Measurements from ENCODE around the gene CRADD.

CRADD gene

DNA sequence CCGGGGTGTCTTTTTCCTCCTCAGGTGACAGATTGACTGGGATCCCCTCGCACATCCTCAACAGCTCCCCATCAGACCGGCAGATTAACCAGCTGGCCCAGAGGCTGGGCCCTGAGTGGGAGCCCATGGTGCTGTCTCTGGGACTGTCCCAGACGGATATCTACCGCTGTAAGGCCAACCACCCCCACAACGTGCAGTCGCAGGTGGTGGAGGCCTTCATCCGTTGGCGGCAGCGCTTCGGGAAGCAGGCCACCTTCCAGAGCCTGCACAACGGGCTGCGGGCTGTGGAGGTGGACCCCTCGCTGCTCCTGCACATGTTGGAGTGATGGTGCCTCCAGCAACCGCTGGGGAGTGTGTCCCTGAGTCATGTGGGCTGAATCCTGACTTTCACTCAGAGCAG, 172.8 kb downstream of the CRADD start:
- Histone ChIP-seq H3K27me3 (ENCODE audit: insufficient read depth, low read length) (no peaks in the 10 kb centered on the region), H3K9me3 (ENCODE audit: insufficient read depth, low read depth, low read length) (no peaks in the 10 kb centered on the region), H3K9ac (ENCODE audit: low read depth, low read length) (no peak overlapping the region), H3K4me3 (ENCODE audit: low read length) (no peak overlapping the region), H3K27ac (ENCODE audit: low read depth, low read length) (no peak overlapping the region), H3K4me1 (ENCODE audit: insufficient read depth, low read length) (peaks cover 8% of the 10 kb centered on the region; the same call in 1 of the 2 replicates), H3K36me3 (ENCODE audit: insufficient read depth, low read length) (no peaks in the 10 kb centered on the region)
- WGBS: 97% methylated on average over 15 of the region's 15 CpGs

DNA sequence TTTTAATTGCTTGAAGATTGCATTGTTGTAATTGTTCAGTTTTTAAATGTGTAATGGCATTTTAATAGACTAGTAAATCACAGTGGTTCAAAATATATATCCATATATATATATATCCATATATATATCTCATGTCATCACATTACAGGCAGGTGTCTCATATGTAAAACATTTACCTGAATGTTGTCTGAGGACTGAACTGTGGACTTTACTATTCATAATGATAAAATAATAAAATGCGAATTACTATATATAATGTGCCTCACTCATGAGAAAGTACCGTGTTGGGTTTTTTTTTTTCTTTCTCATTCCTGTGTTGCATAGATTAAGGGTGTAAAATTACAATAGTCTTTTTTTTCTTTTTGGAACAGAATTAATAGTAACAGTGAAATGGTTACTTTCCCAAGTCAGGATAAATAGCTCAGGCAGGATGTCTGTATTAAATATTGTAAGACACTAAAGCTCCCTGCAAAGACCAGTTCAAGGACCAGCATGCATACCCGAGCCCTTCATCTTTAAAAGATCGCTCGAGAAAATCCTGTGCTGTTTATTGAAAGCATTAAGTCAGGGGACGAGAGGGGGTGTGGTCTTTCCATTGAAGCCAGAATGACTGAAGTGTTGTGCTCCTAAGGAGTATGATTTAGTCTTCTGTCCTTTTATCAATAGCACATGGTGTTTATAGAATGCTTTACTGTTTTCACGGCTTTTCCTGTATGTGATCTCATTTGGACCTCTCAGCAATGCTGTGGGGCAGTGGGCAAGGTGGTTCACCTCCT, 173.5 kb downstream of the CRADD start:
- WGBS: 89% methylated on average over 6 of the region's 7 CpGs
- Histone ChIP-seq H3K4me1 (ENCODE audit: insufficient read depth, low read length) (peaks cover 8% of the 10 kb centered on the region; the same call in 1 of the 2 replicates), H3K9ac (ENCODE audit: low read depth, low read length) (no peak overlapping the region), H3K27ac (ENCODE audit: low read depth, low read length) (no peak overlapping the region), H3K9me3 (ENCODE audit: insufficient read depth, low read depth, low read length) (no peaks in the 10 kb centered on the region), H3K4me3 (ENCODE audit: low read length) (no peak overlapping the region), H3K27me3 (ENCODE audit: insufficient read depth, low read length) (no peaks in the 10 kb centered on the region), H3K36me3 (ENCODE audit: insufficient read depth, low read length) (no peaks in the 10 kb centered on the region)

DNA sequence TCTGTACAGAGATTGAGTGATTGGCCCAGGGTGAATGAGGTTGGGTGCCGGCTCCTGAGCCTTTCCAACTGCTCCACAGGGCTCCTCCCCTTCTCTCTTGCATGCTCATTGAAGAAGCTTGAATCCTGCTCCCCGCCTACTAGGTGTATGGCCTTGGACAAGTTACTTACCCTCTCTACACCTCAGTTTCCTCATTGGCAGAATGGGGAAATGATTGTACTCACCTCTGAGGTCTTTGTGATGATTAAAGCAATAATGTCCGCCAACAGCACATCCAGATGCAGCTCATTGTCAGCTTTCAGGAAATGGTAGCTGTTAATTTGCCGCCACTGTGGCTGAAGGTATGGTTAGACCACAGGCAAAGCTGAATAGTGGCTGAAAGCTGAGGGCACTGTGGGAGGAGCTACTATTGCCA, 174.1 kb downstream of the CRADD start:
- 94% methylated on average over 4 of the region's 4 CpGs for WGBS
- H3K9ac ChIP-seq (ENCODE audit: low read depth, low read length): no peak overlapping the region
- H3K27ac ChIP-seq (ENCODE audit: low read depth, low read length): no peak overlapping the region
- no peaks in the 10 kb centered on the region for H3K9me3 ChIP-seq (ENCODE audit: insufficient read depth, low read depth, low read length)
- peaks cover 8% of the 10 kb centered on the region; the same call in 1 of the 2 replicates for H3K4me1 ChIP-seq (ENCODE audit: insufficient read depth, low read length)
- H3K4me3 ChIP-seq (ENCODE audit: low read length): no peak overlapping the region
- no peaks in the 10 kb centered on the region for H3K27me3 ChIP-seq (ENCODE audit: insufficient read depth, low read length)
- H3K36me3 ChIP-seq (ENCODE audit: insufficient read depth, low read length): no peaks in the 10 kb centered on the region

GRCh38 chr12:93852173-93852591, 175.0 kb downstream of the CRADD start:
- no peaks in the 10 kb centered on the region for H3K27me3 ChIP-seq (ENCODE audit: insufficient read depth, low read length)
- H3K9ac ChIP-seq (ENCODE audit: low read depth, low read length): no peak overlapping the region
- H3K4me3 ChIP-seq (ENCODE audit: low read length): no peak overlapping the region
- WGBS: 81% methylated on average over 8 of the region's 8 CpGs
- H3K4me1 ChIP-seq (ENCODE audit: insufficient read depth, low read length): peaks cover 8% of the 10 kb centered on the region; the same call in 1 of the 2 replicates
- H3K27ac ChIP-seq (ENCODE audit: low read depth, low read length): no peak overlapping the region
- no peaks in the 10 kb centered on the region for H3K9me3 ChIP-seq (ENCODE audit: insufficient read depth, low read depth, low read length)
- H3K36me3 ChIP-seq (ENCODE audit: insufficient read depth, low read length): no peaks in the 10 kb centered on the region

DNA sequence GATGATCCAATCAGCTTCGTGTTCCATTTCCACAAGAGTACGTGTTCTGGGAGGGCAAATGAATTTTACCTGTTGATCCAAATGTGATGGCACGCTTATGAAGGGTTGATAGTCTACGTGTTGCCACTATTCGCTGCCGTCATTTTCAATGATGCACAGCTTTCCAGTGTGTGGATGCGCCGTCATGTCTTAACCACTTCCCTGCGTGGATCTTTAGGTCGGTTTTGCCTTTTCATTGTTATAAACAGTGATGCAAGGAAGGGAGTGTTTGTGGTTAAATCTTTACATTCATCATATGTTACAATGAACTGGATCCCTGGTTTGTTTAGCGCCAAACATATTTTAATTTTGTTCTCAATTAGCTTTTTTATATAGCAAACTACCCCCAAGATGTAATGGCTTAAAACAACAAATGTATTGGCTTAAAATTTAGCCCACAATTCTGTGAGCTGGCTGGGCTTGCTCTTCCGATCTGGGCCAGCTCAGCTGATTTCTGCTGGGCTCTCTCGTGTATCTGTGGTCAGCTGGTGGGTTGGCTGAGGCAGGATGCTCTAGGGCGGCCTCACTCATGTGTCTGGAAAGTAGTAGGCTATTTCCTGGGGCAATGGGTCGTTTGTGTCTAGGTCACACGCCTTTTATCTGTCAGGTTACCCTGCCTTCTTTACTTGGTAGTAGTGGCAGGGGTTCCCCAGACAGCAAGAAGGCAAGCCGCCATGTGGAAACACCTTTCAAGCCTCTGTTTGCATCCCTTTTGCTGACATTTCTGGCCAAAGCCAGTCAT, 176.7 kb downstream of the CRADD start:
- H3K4me3 ChIP-seq (ENCODE audit: low read length): no peak overlapping the region
- no peak overlapping the region for H3K27ac ChIP-seq (ENCODE audit: low read depth, low read length)
- no peaks in the 10 kb centered on the region for H3K9me3 ChIP-seq (ENCODE audit: insufficient read depth, low read depth, low read length)
- WGBS: 90% methylated on average over 15 of the region's 17 CpGs
- H3K4me1 ChIP-seq (ENCODE audit: insufficient read depth, low read length): peaks cover 17% of the 10 kb centered on the region; the same call in 1 of the 2 replicates
- H3K36me3 ChIP-seq (ENCODE audit: insufficient read depth, low read length): no peaks in the 10 kb centered on the region
- no peaks in the 10 kb centered on the region for H3K27me3 ChIP-seq (ENCODE audit: insufficient read depth, low read length)
- no peak overlapping the region for H3K9ac ChIP-seq (ENCODE audit: low read depth, low read length)

DNA sequence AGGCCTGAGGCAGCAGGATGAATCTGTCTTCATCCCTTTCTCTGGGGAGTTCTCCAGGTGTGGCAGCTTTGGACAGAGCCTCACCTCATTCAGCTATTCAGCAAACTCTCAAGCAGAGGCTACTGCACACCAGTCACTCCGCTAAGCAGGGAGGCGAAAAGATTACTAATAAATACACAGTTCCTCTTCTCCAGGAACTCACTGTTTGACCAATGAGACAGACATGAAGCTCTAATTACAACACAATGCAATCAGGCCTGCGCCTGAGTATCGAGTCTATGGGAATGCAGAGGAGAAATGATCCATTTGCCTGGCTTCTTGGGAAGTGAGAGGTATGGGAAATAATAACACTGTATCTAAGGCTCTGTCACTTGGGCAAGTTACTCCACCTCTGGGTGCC, 178.1 kb downstream of the CRADD start:
- H3K9ac ChIP-seq (ENCODE audit: low read depth, low read length): no peak overlapping the region
- H3K36me3 ChIP-seq (ENCODE audit: insufficient read depth, low read length): no peaks in the 10 kb centered on the region
- H3K27ac ChIP-seq (ENCODE audit: low read depth, low read length): no peak overlapping the region
- H3K4me3 ChIP-seq (ENCODE audit: low read length): no peak overlapping the region
- no peaks in the 10 kb centered on the region for H3K27me3 ChIP-seq (ENCODE audit: insufficient read depth, low read length)
- WGBS: over 99% methylated on average over 4 of the region's 4 CpGs
- no peaks in the 10 kb centered on the region for H3K9me3 ChIP-seq (ENCODE audit: insufficient read depth, low read depth, low read length)
- peaks cover 17% of the 10 kb centered on the region; the same call in 1 of the 2 replicates for H3K4me1 ChIP-seq (ENCODE audit: insufficient read depth, low read length)

- H3K36me3 ChIP-seq (ENCODE audit: insufficient read depth, low read length): no peaks in the 10 kb centered on the region
- no peak overlapping the region for H3K4me3 ChIP-seq (ENCODE audit: low read length)
- H3K27me3 ChIP-seq (ENCODE audit: insufficient read depth, low read length): no peaks in the 10 kb centered on the region
- H3K9ac ChIP-seq (ENCODE audit: low read depth, low read length): no peak overlapping the region
- H3K4me1 ChIP-seq (ENCODE audit: insufficient read depth, low read length): peaks cover 17% of the 10 kb centered on the region; the same call in 1 of the 2 replicates
- H3K9me3 ChIP-seq (ENCODE audit: insufficient read depth, low read depth, low read length): no peaks in the 10 kb centered on the region
- no peak overlapping the region for H3K27ac ChIP-seq (ENCODE audit: low read depth, low read length)
These were observed 179.4 kb downstream of the CRADD start for GRCh38 chr12:93856611-93857010.

DNA sequence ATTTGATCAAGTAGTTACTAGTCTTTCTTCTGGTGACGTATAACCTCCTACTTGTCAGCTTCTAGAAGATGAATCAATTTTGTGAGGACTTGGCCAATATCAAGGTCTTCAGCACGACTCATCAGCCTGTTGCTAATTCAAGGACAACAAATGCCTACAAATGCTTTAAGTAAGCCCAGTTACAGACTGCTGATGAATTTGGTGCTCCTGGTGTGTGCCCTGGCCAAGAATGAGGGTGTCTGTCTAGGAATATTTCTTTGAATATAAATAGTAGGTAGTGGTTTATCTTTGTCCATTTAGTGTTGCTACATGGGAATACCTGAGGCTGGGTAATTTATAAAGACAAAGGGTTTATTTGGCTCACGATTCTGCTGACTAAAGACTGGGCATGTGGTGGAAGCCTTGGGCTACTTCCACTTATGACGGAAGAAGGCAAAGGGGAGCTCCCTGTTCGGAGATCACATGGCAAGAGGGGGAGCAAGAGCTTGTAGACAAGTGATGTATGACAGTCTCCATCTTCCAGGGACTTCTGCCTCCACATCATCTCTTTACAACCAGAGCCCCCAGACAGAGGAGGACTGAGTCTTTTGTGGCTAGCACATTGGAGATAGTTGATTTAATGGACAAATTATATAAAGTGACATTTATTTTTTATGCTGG, 180.2 kb downstream of the CRADD start:
- 95% methylated on average over 5 of the region's 5 CpGs for WGBS
- Histone ChIP-seq H3K4me1 (ENCODE audit: insufficient read depth, low read length) (peaks cover 10% of the 10 kb centered on the region; the same call in 1 of the 2 replicates), H3K27ac (ENCODE audit: low read depth, low read length) (no peak overlapping the region), H3K4me3 (ENCODE audit: low read length) (no peak overlapping the region), H3K9ac (ENCODE audit: low read depth, low read length) (no peak overlapping the region), H3K36me3 (ENCODE audit: insufficient read depth, low read length) (no peaks in the 10 kb centered on the region), H3K27me3 (ENCODE audit: insufficient read depth, low read length) (no peaks in the 10 kb centered on the region), H3K9me3 (ENCODE audit: insufficient read depth, low read depth, low read length) (no peaks in the 10 kb centered on the region)

GRCh38 chr12:93857991-93858447, 180.8 kb downstream of the CRADD start:
- Histone ChIP-seq H3K27ac (ENCODE audit: low read depth, low read length) (no peak overlapping the region), H3K4me3 (ENCODE audit: low read length) (no peak overlapping the region), H3K9ac (ENCODE audit: low read depth, low read length) (no peak overlapping the region), H3K9me3 (ENCODE audit: insufficient read depth, low read depth, low read length) (no peaks in the 10 kb centered on the region), H3K36me3 (ENCODE audit: insufficient read depth, low read length) (no peaks in the 10 kb centered on the region), H3K4me1 (ENCODE audit: insufficient read depth, low read length) (peaks cover 10% of the 10 kb centered on the region; the same call in 1 of the 2 replicates), H3K27me3 (ENCODE audit: insufficient read depth, low read length) (no peaks in the 10 kb centered on the region)
- 90% methylated on average over 2 of the region's 2 CpGs for WGBS

DNA sequence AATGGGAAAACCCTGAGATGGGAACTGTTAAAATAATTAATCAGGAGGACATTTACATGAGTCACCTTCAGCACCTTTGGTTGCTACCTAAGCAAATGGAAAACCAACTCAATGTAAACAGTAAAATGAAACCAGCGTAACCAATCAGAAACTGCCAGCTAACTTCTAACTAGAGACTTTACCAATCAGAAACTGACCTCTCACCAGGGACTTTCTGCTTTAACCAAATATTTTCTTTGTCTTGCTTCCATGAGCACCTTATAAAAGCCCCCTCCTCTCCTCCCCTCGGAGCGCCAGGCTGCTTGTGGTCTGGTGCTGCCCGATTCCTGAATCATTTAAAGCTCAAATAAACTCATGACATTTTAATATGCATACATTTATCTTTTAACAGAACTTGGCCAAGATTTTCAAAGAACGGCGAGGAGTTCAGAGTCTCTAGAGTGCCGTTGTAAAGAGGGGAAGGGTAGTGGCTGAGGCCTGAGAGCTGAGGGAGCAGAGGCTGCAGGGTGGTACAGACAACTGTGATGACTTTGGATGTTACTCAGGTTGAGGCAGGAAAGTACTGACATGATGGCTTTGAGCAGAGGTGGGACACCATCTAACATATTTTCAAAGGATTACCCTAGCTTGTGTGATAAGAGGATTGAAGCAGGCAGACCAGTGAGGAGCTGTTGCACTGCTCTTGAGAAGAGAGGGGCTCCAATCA, 183.6 kb downstream of the CRADD start:
- H3K9ac ChIP-seq (ENCODE audit: low read depth, low read length): no peak overlapping the region
- no peaks in the 10 kb centered on the region for H3K27me3 ChIP-seq (ENCODE audit: insufficient read depth, low read length)
- peaks cover 8% of the 10 kb centered on the region; the same call in 1 of the 2 replicates for H3K9me3 ChIP-seq (ENCODE audit: insufficient read depth, low read depth, low read length)
- H3K27ac ChIP-seq (ENCODE audit: low read depth, low read length): no peak overlapping the region
- 93% methylated on average over 7 of the region's 7 CpGs for WGBS
- H3K4me3 ChIP-seq (ENCODE audit: low read length): no peak overlapping the region
- no peaks in the 10 kb centered on the region for H3K36me3 ChIP-seq (ENCODE audit: insufficient read depth, low read length)
- H3K4me1 ChIP-seq (ENCODE audit: insufficient read depth, low read length): peaks cover 10% of the 10 kb centered on the region; the same call in 1 of the 2 replicates
